Muscle layer of duodenum (tissue), 2 donors: Measurements from ENCODE around the gene FGD6.
"Not testable (repeated sequence)": the region's sequence is repeated elsewhere in the genome, so short reads cannot be mapped to it uniquely, and the experiment has no call there.

Source experiments
- H3K27ac ChIP-seq: one replicate; pipeline ENCODE4 v1.7.0; 2013; ENCODE audit warnings: mild to moderate bottlenecking, low read length
- H3K27me3 ChIP-seq: one replicate; pipeline ENCODE4 v1.7.0; 2013; ENCODE audit warnings: low read depth, mild to moderate bottlenecking, control low read depth, low read length
- H3K36me3 ChIP-seq, 2 donors: one replicate each; pipeline ENCODE4 v1.7.0; 2013; ENCODE audit warnings: low read length in 2 of 2, control low read depth in 1 of 2, mild to moderate bottlenecking in 1 of 2; ENCODE audit not compliant: insufficient read depth in 2 of 2, control insufficient read depth in 1 of 2
- H3K4me1 ChIP-seq, 2 donors: one replicate each; pipeline ENCODE4 v1.7.0; 2013; ENCODE audit warnings: low read length in 2 of 2, mild to moderate bottlenecking in 2 of 2, control low read depth in 1 of 2, moderate library complexity in 1 of 2; ENCODE audit not compliant: insufficient read depth in 2 of 2, control insufficient read depth in 1 of 2
- H3K4me3 ChIP-seq, 2 donors: one replicate each; pipeline ENCODE4 v1.7.0; 2013; ENCODE audit warnings: low read length in 2 of 2, low read depth in 1 of 2, mild to moderate bottlenecking in 1 of 2
- H3K9me3 ChIP-seq, 2 donors: one replicate each; pipeline ENCODE4 v1.7.0; 2013; ENCODE audit warnings: low read length in 2 of 2, control low read depth in 1 of 2, mild to moderate bottlenecking in 1 of 2; ENCODE audit not compliant: control insufficient read depth in 1 of 2
- donor health status: healthy.

The FGD6 gene

DNA sequence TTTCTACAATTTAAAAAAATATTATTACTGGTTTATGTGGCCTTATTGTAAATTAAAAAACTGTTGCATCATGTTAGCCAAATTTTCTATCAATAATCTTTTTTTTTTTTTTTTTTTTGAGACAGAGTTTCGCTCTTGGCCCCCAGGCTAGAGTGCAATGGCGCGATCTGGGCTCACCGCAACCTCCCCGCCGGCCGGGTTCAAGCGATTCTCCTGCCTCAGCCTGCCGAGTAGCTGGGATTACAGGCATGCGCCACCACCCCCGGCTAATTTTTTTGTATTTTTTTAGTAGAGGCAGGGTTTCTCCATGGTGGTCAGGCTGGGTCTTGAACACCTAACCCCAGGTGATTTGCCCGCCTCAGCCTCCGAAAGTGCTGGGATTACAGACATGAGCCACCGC lies 16.9 kb upstream of the FGD6 start:
- H3K27me3 ChIP-seq, H3K36me3 ChIP-seq, H3K27ac ChIP-seq, H3K9me3 ChIP-seq, H3K4me3 ChIP-seq: not testable (repeated sequence)
- H3K4me1 ChIP-seq, result peaks cover 9 to 27% of the 10 kb centered on the region in 2 donors

DNA sequence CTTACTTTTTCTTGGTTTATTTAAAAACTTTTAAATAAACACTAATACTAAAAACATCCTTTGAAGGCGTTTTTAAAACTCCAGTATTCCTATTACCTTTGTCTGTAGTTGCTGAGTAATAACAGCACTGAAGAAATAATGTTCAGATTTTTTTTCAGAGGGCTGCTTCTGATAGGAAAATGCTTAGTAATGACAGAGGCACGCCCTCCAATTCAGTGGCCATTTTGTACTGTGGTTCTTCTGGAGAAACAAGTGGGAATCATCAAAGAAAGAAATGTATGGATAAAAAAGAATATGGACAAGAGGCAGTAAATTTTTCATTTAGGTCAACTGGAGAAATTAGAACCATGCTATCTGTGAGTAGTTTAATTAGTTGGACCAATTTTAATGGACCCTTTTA lies 13.9 kb upstream of the FGD6 start:
- H3K27ac ChIP-seq, result no peak overlapping the region
- H3K4me1 ChIP-seq, result peaks cover 9 to 27% of the 10 kb centered on the region in 2 donors
- H3K27me3 ChIP-seq, result no peaks in the 10 kb centered on the region
- H3K9me3 ChIP-seq, result no peaks in the 10 kb centered on the region
- no peak overlapping the region for H3K4me3 ChIP-seq
- no peaks in the 10 kb centered on the region for H3K36me3 ChIP-seq

- no peaks in the 10 kb centered on the region for H3K27me3 ChIP-seq
- no peak overlapping the region for H3K27ac ChIP-seq
- H3K9me3 ChIP-seq, result no peaks in the 10 kb centered on the region
- peaks cover 0 to under 1% of the 10 kb centered on the region in 2 donors for H3K36me3 ChIP-seq
- no peak overlapping the region for H3K4me3 ChIP-seq
- H3K4me1 ChIP-seq, result peaks cover 9 to 27% of the 10 kb centered on the region in 2 donors
Observed at GRCh38 chr12:95230313-95230712, 13.0 kb upstream of the FGD6 start.

- Histone ChIP-seq H3K9me3 (no peaks in the 10 kb centered on the region), H3K27me3 (no peaks in the 10 kb centered on the region), H3K36me3 (peaks cover 5 to 7% of the 10 kb centered on the region in 2 donors), H3K4me3 (no peak overlapping the region), H3K27ac (no peak overlapping the region), H3K4me1 (peaks cover 9 to 27% of the 10 kb centered on the region in 2 donors)
Observed at GRCh38 chr12:95229636-95230035, 12.4 kb upstream of the FGD6 start.

- Histone ChIP-seq H3K27me3 (no peaks in the 10 kb centered on the region), H3K27ac (no peak overlapping the region), H3K4me1 (peaks cover 9 to 27% of the 10 kb centered on the region in 2 donors), H3K9me3 (no peaks in the 10 kb centered on the region), H3K36me3 (peaks cover 5 to 10% of the 10 kb centered on the region in 2 donors), H3K4me3 (no peak overlapping the region)
Observed at GRCh38 chr12:95228617-95229016, 11.3 kb upstream of the FGD6 start.

GRCh38 chr12:95227818-95228356 lies 10.6 kb upstream of the FGD6 start:
- no peaks in the 10 kb centered on the region for H3K27me3 ChIP-seq
- H3K27ac ChIP-seq, result peak overlapping the region; percentile 14
- H3K36me3 ChIP-seq, result peaks cover 5 to 10% of the 10 kb centered on the region in 2 donors
- no peaks in the 10 kb centered on the region for H3K9me3 ChIP-seq
- H3K4me1 ChIP-seq, result peaks cover 9 to 27% of the 10 kb centered on the region in 2 donors
- H3K4me3 ChIP-seq, result no peak overlapping the region

DNA sequence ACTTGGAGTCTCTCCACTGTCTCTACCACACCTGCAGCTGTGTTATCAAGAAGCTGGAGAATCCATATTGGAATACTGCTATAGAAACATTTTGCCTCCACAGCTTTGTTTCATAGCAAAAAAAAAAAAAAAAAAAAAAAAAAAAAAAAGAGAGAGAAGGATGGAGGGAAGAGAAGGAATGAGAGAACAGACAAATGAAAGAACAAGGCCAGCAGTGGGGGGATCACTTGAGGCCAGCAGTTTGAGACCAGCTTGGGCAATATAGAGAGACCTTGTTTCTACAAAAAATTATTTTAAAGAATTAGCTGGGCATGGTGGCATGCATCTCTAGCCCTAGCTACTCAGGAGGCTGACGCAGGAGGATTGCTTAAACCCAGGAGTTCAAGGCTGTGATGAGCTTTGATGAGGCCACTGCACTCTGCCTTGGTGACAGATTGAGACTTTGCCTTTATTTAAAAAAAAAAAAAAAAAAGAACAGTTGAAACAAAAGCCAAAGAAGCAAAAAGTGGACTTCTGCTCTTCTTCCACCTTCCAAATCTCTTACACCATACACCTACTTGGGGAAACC lies 8.5 kb upstream of the FGD6 start:
- Histone ChIP-seq H3K4me1 (peaks cover 2 to 15% of the 10 kb centered on the region in 2 donors), H3K27ac (no peak overlapping the region), H3K36me3 (peaks cover 5 to 10% of the 10 kb centered on the region in 2 donors)

DNA sequence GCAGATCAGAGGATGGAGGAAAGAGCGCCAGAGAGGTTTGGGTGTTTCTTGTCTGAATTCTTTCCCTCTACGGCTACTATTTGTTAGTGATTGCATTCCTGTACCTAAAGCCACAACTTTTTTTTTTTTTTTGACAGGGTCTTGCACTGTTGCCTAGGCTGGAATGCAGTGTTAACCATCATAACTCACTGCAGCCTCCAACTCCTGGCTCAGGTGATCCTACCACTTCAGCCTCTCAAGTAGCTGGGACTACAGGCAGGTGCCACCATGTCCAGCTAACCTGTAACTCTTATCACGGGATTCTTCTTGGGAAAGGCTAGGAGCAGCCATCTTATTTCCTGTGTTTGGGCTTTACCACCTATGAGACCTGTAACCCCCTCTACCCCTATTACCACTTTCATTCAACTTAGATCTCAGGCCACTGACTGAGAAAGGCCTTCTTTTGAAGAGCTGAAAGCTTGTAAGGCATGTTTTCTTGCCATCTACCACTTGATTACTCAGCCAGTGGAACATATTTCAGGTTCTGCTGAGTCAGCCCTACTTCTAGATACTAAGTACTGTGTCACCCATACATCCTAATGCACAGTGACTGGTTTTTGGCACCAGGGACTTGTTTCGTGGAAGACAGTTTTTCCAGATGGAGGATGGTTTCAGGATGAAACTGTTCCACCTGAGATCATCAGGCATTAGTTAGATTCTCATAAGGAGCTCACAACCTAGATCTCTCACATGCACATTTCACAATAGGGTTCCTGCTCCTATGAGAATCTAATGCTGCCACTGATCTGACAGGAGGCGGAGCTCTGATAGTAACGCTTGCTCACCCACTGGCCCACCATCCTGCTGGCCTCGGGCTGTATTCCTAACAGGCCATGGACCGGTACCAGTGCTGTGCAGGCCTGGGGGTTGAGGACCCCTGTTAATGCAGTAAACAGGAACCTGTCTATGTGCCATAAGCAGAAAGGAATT lies 7.2 kb upstream of the FGD6 start:
- Histone ChIP-seq H3K36me3 (peaks cover 5 to 10% of the 10 kb centered on the region in 2 donors), H3K4me1 (peaks cover 0 to 14% of the 10 kb centered on the region in 2 donors), H3K27me3 (no peaks in the 10 kb centered on the region), H3K9me3 (no peaks in the 10 kb centered on the region), H3K27ac (no peak overlapping the region), H3K4me3 (no peak overlapping the region)

More for the DNA sequence above, 8.5 kb upstream of the FGD6 start:
- Histone ChIP-seq H3K9me3 (no peaks in the 10 kb centered on the region), H3K4me3 (no peak overlapping the region), H3K27me3 (no peaks in the 10 kb centered on the region)

- H3K4me1 ChIP-seq, result peaks cover 0 to 21% of the 10 kb centered on the region in 2 donors
Observed at GRCh38 chr12:95220726-95221125, 3.5 kb upstream of the FGD6 start.

GRCh38 chr12:95220190-95220589 lies 2.9 kb upstream of the FGD6 start:
- Histone ChIP-seq H3K9me3 (no peaks in the 10 kb centered on the region), H3K36me3 (peaks cover 5 to 8% of the 10 kb centered on the region in 2 donors), H3K4me1 (peaks cover 0 to 26% of the 10 kb centered on the region in 2 donors), H3K27ac (no peak overlapping the region), H3K4me3 (no peak overlapping the region), H3K27me3 (no peaks in the 10 kb centered on the region)

More at GRCh38 chr12:95220726-95221125, 3.5 kb upstream of the FGD6 start:
- no peaks in the 10 kb centered on the region for H3K9me3 ChIP-seq
- no peak overlapping the region for H3K27ac ChIP-seq
- H3K36me3 ChIP-seq, result peaks cover 5 to 10% of the 10 kb centered on the region in 2 donors
- H3K27me3 ChIP-seq, result no peaks in the 10 kb centered on the region
- no peak overlapping the region for H3K4me3 ChIP-seq
